Mononuclear cell (primary cell): ENCODE measurements around the gene RNF215. TPM values are rescaled to one million over a fixed set of nuclear protein-coding genes. Genes with fewer than 3 reads are reported as not detected.
"Not testable (repeated sequence)": the region's sequence is repeated elsewhere in the genome, so short reads cannot be mapped to it uniquely, and the experiment has no call there.

Source experiments
- H3K27me3 ChIP-seq: 2 replicates; pipeline ENCODE4 v1.6.0; 2011; ENCODE audit warnings: low read length, control low read depth; ENCODE audit not compliant: insufficient read depth
- H3K4me1 ChIP-seq: 2 replicates; pipeline ENCODE4 v1.5.1; 2011; ENCODE audit warnings: mild to moderate bottlenecking, low read length, control low read depth; ENCODE audit not compliant: insufficient read depth
- H3K4me3 ChIP-seq: 2 replicates; pipeline ENCODE4 v1.5.1; 2011; ENCODE audit warnings: mild to moderate bottlenecking, low read length, moderate library complexity
- H3K9me3 ChIP-seq: 2 replicates; pipeline ENCODE4 v1.5.1; 2011; ENCODE audit warnings: low read depth, mild to moderate bottlenecking, control low read depth, low read length
- total RNA-seq: library from RNA; depleted of rRNA; stranded (reverse); fragments of >200 nt; gene quantifications from one replicate; pipeline ENCODE4 v1.2.3, GENCODE V29; 2012

The RNF215 gene
- total RNA-seq, 1 donor: 3.3 TPM

- Histone ChIP-seq H3K9me3 (no peaks in the 10 kb centered on the region), H3K27me3 (no peaks in the 10 kb centered on the region), H3K4me3 (no peak overlapping the region), H3K4me1 (no peaks in the 10 kb centered on the region)
Measured at GRCh38 chr22:30408388-30409102, 21.3 kb upstream of the RNF215 start.

- no peaks in the 10 kb centered on the region for H3K27me3 ChIP-seq
- H3K4me3 ChIP-seq: no peak overlapping the region
- H3K4me1 ChIP-seq: no peaks in the 10 kb centered on the region
- H3K9me3 ChIP-seq: no peaks in the 10 kb centered on the region
Measured at GRCh38 chr22:30406400-30406799, 19.2 kb upstream of the RNF215 start.

GRCh38 chr22:30405731-30406130, 18.5 kb upstream of the RNF215 start:
- H3K27me3 ChIP-seq: no peaks in the 10 kb centered on the region
- no peaks in the 10 kb centered on the region for H3K9me3 ChIP-seq

GRCh38 chr22:30404307-30404706, 17.1 kb upstream of the RNF215 start:
- no peaks in the 10 kb centered on the region for H3K9me3 ChIP-seq

More at GRCh38 chr22:30405731-30406130, 18.5 kb upstream of the RNF215 start:
- Histone ChIP-seq H3K4me1 (no peaks in the 10 kb centered on the region), H3K4me3 (no peak overlapping the region)

GRCh38 chr22:30402766-30403104, 15.5 kb upstream of the RNF215 start:
- peaks cover 12% of the 10 kb centered on the region for H3K4me1 ChIP-seq
- H3K9me3 ChIP-seq, H3K4me3 ChIP-seq: not testable (repeated sequence)
- peaks cover 12% of the 10 kb centered on the region for H3K27me3 ChIP-seq

More at GRCh38 chr22:30404307-30404706, 17.1 kb upstream of the RNF215 start:
- Histone ChIP-seq H3K4me3 (no peak overlapping the region), H3K27me3 (no peaks in the 10 kb centered on the region), H3K4me1 (no peaks in the 10 kb centered on the region)

GRCh38 chr22:30402028-30402765, 15.0 kb upstream of the RNF215 start:
- no peaks in the 10 kb centered on the region for H3K9me3 ChIP-seq
- peaks cover 17% of the 10 kb centered on the region for H3K27me3 ChIP-seq
- no peak overlapping the region for H3K4me3 ChIP-seq
- H3K4me1 ChIP-seq: peaks cover 18% of the 10 kb centered on the region

GRCh38 chr22:30401024-30401423, 13.8 kb upstream of the RNF215 start:
- not testable (repeated sequence) for H3K9me3 ChIP-seq, H3K4me3 ChIP-seq
- peaks cover 26% of the 10 kb centered on the region for H3K4me1 ChIP-seq
- peaks cover 28% of the 10 kb centered on the region for H3K27me3 ChIP-seq

GRCh38 chr22:30400159-30400558, 12.9 kb upstream of the RNF215 start:
- H3K4me3 ChIP-seq: no peak overlapping the region
- no peaks in the 10 kb centered on the region for H3K9me3 ChIP-seq

GRCh38 chr22:30399718-30400117, 12.5 kb upstream of the RNF215 start:
- Histone ChIP-seq H3K4me1 (peaks cover 26% of the 10 kb centered on the region), H3K4me3 (no peak overlapping the region), H3K9me3 (no peaks in the 10 kb centered on the region), H3K27me3 (peaks cover 34% of the 10 kb centered on the region)

More at GRCh38 chr22:30400159-30400558, 12.9 kb upstream of the RNF215 start:
- Histone ChIP-seq H3K27me3 (peaks cover 34% of the 10 kb centered on the region), H3K4me1 (peaks cover 26% of the 10 kb centered on the region)

- H3K4me3 ChIP-seq: no peak overlapping the region
Measured at GRCh38 chr22:30398685-30399680, 11.8 kb upstream of the RNF215 start.

GRCh38 chr22:30397656-30398635, 10.7 kb upstream of the RNF215 start:
- H3K4me1 ChIP-seq: peaks cover 28% of the 10 kb centered on the region
- peak overlapping the region; percentile 30 for H3K4me3 ChIP-seq
- no peaks in the 10 kb centered on the region for H3K9me3 ChIP-seq
- peaks cover 34% of the 10 kb centered on the region for H3K27me3 ChIP-seq

More at GRCh38 chr22:30398685-30399680, 11.8 kb upstream of the RNF215 start:
- Histone ChIP-seq H3K9me3 (no peaks in the 10 kb centered on the region), H3K27me3 (peaks cover 34% of the 10 kb centered on the region), H3K4me1 (peaks cover 26% of the 10 kb centered on the region)

GRCh38 chr22:30396871-30397655, 9.9 kb upstream of the RNF215 start, which contains the start of gene SEC14L2:
TSS of gene SEC14L2 (plus strand) at chr22:30397018. CDS start at chr22:30397117, 99 bp downstream.
- H3K4me1 ChIP-seq: peaks cover 33% of the 10 kb centered on the region
- peaks cover 34% of the 10 kb centered on the region for H3K27me3 ChIP-seq
- no peaks in the 10 kb centered on the region for H3K9me3 ChIP-seq
- peak within 1 kb of the TSS; percentile 30 for H3K4me3 ChIP-seq

- Histone ChIP-seq H3K9me3 (no peaks in the 10 kb centered on the region), H3K27me3 (peaks cover 33% of the 10 kb centered on the region), H3K4me1 (peaks cover 37% of the 10 kb centered on the region), H3K4me3 (no peak overlapping the region)
Measured at GRCh38 chr22:30393885-30394284, 6.7 kb upstream of the RNF215 start.
